HG02763 (cell line): ENCODE results near the gene MME.

ENCODE experiments used
- ATAC-seq: cut with Tn5 transposase; IDR thresholded peaks from one replicate; pipeline ENCODE4 v1.9.1; 2021; ENCODE audit warnings: mild to moderate bottlenecking, moderate library complexity; ENCODE audit not compliant: unreplicated experiment

MME gene

DNA sequence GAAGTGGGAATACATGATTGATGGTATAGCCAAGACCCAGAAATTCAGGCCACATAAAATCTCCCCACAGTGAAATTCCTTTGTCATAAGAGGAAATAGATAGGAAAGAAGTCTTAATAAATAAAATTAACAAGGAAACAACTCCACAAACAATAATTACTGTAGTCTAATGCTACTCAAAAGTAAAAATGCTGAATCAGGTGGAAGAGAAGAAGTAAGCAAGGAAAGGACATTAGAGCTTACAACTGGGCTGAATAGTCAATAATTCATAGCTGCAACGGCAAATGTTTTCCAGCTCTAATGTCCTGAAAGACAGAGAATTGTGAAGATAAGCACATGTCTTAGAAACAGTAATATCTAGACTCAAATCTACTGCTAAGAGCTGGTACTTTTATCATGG lies 149.0 kb downstream of the MME start:
- ATAC-seq: no peak

DNA sequence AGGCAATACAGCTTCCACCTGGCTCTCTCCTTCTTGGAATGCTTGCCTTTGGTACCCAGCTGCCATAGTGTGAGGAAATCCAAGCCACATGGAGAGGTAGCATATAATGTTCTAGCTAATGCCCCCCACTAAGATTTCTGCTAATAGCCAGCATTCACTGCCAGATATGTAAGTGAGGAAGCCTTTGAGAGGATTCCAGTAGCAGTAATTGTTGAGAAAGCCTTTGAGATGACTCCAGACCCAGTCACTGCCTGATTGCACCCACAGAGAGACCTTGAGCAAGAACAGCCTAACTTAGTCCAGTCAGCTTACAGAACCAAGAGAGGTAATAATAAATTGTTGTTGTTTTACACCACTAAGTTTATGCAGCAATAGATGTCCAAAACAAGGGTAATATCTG lies 150.3 kb downstream of the MME start:
- no peak for ATAC-seq

DNA sequence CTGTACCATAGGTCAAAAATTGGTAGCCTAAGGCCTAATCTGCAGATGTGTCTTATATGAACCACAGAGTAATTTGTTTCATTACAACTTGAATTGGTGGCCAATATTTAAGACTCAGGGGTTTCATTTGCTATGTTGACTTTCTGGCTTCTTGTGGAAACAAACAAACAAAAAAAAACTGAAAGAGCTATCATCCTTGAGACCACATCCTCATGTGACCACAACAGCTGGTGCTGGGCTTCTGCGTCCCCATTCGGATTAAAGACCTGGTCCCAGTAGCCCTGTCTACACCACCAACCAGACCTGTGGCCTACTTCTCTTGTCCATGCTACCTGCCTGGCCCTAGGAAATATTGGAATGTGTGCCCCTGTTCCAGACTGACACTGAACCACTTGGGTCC lies 151.7 kb downstream of the MME start:
- no peak for ATAC-seq

DNA sequence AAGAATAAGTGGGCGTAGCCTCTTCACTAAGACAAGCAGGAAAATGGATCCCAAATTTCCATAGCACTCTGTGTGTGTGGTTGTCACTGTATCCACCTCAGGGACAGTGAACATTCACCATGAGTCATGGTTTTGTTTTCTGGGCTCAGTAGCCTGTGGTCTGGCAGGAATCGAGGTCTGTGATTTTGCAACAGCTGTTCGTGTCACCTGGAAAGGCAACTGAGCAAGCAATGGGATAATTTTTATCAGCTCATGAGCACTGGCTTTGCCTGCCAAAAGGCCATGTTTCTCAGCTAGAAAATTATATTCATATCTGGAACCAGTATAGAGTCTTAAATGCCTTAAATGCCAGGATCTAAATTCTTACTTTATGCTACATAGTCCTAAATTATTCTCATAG lies 152.5 kb downstream of the MME start:
- ATAC-seq: no peak

DNA sequence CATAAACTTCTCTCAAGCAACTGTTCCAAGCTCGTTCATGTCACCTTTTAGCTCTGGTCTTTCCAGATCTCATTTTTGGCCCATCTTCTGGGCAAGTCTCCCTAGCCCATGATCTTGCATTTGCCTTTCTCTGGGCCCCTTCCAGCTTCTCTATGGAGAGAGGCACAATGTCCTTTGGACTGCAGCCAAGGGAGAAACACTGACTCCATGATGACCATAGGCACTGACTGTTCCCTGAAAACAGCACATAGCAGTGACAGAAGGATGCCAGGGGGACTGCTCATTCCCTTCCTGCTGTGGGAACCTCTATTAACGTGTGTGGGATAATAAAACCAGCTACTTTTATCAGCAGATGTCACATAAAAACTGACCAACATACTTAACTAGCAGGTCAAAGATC lies 153.1 kb downstream of the MME start:
- no peak for ATAC-seq
